ENCODE data around the gene TRIM75. TPM values are rescaled to one million over a fixed set of nuclear protein-coding genes. Genes with fewer than 3 reads are reported as not detected.

TRIM75 gene
- total and polyA plus RNA-seq, 2 experiments from 2014 or later: not detected

DNA sequence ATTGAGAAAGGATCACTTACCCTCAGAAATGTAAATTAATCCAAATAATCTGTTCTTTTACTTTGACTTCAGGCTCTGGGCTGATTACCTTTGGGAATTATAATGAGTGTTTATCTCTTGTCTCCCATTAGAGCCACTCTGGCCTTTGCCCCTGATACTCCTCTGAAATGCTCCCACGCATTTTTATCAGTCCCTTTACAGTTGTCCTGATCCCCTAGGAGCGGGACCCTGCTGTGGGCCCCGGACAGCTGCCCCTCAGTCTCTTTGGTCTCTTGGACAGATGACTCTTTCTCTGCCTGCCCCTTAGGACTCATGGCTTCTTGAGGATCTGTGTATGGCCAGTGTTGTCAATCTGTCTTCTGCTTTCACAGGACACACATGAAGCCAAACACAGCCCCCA, 1.0 kb upstream of the TRIM75 start:
- H3K4me3 ChIP-seq: no peak overlapping the region
- no peaks in the 10 kb centered on the region for H3K9me3 Mint-ChIP-seq
- H3K79me2 ChIP-seq (replicated peaks; ENCODE audit: insufficient read depth): no peaks in the 10 kb centered on the region
- no peak overlapping the region for H3K4me3 Mint-ChIP-seq
- no peaks in the 10 kb centered on the region for H3K9me2 ChIP-seq (ENCODE audit: insufficient read depth)
- H3K4me1 ChIP-seq (ENCODE audit: insufficient read depth): no peaks in the 10 kb centered on the region
- no peak for ATAC-seq
- H3K4me1 Mint-ChIP-seq: peaks cover 4% of the 10 kb centered on the region; the same call in 2 of the 3 replicates
- peaks cover 6% of the 10 kb centered on the region for H3K27me3 Mint-ChIP-seq (ENCODE audit: insufficient read depth, low read depth, poor library complexity)
- no peak for DNase-seq (ENCODE audit: low spot score)
- H4K20me1 ChIP-seq (replicated peaks; ENCODE audit: insufficient read depth): no peaks in the 10 kb centered on the region
- no peak overlapping the region for H3K27ac Mint-ChIP-seq
- H2AFZ ChIP-seq: peak overlapping the region; percentile 56; the same call in 1 of the 2 replicates
- H3F3A ChIP-seq (replicated peaks; ENCODE audit: low read depth): no peaks in the 10 kb centered on the region
- H3K27ac ChIP-seq (ENCODE audit: low read depth): no peak overlapping the region
- H3K27me3 ChIP-seq (ENCODE audit: insufficient read depth): no peaks in the 10 kb centered on the region
- H3K36me3 Mint-ChIP-seq (ENCODE audit: low read depth): no peaks in the 10 kb centered on the region
- no peak for TF ChIP-seq ZNF114 (CRISPR knock-in tag; IDR thresholded peaks at IDR 0.05)
- TF ChIP-seq, protein P1, sequence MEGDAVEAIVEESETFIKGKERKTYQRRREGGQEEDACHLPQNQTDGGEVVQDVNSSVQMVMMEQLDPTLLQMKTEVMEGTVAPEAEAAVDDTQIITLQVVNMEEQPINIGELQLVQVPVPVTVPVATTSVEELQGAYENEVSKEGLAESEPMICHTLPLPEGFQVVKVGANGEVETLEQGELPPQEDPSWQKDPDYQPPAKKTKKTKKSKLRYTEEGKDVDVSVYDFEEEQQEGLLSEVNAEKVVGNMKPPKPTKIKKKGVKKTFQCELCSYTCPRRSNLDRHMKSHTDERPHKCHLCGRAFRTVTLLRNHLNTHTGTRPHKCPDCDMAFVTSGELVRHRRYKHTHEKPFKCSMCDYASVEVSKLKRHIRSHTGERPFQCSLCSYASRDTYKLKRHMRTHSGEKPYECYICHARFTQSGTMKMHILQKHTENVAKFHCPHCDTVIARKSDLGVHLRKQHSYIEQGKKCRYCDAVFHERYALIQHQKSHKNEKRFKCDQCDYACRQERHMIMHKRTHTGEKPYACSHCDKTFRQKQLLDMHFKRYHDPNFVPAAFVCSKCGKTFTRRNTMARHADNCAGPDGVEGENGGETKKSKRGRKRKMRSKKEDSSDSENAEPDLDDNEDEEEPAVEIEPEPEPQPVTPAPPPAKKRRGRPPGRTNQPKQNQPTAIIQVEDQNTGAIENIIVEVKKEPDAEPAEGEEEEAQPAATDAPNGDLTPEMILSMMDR (conservative IDR thresholded peaks at IDR 0.05; ENCODE audit: low read depth in 2 of 2): no peak
- TF ChIP-seq NANOG (IDR thresholded peaks at IDR 0.05; ENCODE audit: borderline replicate concordance): no peak
- TF ChIP-seq EZH2phosphoT487 (IDR thresholded peaks at IDR 0.05; ENCODE audit: unreplicated experiment): no peak
- TF ChIP-seq, protein P2, sequence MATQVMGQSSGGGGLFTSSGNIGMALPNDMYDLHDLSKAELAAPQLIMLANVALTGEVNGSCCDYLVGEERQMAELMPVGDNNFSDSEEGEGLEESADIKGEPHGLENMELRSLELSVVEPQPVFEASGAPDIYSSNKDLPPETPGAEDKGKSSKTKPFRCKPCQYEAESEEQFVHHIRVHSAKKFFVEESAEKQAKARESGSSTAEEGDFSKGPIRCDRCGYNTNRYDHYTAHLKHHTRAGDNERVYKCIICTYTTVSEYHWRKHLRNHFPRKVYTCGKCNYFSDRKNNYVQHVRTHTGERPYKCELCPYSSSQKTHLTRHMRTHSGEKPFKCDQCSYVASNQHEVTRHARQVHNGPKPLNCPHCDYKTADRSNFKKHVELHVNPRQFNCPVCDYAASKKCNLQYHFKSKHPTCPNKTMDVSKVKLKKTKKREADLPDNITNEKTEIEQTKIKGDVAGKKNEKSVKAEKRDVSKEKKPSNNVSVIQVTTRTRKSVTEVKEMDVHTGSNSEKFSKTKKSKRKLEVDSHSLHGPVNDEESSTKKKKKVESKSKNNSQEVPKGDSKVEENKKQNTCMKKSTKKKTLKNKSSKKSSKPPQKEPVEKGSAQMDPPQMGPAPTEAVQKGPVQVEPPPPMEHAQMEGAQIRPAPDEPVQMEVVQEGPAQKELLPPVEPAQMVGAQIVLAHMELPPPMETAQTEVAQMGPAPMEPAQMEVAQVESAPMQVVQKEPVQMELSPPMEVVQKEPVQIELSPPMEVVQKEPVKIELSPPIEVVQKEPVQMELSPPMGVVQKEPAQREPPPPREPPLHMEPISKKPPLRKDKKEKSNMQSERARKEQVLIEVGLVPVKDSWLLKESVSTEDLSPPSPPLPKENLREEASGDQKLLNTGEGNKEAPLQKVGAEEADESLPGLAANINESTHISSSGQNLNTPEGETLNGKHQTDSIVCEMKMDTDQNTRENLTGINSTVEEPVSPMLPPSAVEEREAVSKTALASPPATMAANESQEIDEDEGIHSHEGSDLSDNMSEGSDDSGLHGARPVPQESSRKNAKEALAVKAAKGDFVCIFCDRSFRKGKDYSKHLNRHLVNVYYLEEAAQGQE (IDR thresholded peaks at IDR 0.05; ENCODE audit: unreplicated experiment): no peak
- no peak for TF ChIP-seq EZH2 (IDR thresholded peaks at IDR 0.05; ENCODE audit: low read depth, unreplicated experiment)
- TF ChIP-seq, protein P3, sequence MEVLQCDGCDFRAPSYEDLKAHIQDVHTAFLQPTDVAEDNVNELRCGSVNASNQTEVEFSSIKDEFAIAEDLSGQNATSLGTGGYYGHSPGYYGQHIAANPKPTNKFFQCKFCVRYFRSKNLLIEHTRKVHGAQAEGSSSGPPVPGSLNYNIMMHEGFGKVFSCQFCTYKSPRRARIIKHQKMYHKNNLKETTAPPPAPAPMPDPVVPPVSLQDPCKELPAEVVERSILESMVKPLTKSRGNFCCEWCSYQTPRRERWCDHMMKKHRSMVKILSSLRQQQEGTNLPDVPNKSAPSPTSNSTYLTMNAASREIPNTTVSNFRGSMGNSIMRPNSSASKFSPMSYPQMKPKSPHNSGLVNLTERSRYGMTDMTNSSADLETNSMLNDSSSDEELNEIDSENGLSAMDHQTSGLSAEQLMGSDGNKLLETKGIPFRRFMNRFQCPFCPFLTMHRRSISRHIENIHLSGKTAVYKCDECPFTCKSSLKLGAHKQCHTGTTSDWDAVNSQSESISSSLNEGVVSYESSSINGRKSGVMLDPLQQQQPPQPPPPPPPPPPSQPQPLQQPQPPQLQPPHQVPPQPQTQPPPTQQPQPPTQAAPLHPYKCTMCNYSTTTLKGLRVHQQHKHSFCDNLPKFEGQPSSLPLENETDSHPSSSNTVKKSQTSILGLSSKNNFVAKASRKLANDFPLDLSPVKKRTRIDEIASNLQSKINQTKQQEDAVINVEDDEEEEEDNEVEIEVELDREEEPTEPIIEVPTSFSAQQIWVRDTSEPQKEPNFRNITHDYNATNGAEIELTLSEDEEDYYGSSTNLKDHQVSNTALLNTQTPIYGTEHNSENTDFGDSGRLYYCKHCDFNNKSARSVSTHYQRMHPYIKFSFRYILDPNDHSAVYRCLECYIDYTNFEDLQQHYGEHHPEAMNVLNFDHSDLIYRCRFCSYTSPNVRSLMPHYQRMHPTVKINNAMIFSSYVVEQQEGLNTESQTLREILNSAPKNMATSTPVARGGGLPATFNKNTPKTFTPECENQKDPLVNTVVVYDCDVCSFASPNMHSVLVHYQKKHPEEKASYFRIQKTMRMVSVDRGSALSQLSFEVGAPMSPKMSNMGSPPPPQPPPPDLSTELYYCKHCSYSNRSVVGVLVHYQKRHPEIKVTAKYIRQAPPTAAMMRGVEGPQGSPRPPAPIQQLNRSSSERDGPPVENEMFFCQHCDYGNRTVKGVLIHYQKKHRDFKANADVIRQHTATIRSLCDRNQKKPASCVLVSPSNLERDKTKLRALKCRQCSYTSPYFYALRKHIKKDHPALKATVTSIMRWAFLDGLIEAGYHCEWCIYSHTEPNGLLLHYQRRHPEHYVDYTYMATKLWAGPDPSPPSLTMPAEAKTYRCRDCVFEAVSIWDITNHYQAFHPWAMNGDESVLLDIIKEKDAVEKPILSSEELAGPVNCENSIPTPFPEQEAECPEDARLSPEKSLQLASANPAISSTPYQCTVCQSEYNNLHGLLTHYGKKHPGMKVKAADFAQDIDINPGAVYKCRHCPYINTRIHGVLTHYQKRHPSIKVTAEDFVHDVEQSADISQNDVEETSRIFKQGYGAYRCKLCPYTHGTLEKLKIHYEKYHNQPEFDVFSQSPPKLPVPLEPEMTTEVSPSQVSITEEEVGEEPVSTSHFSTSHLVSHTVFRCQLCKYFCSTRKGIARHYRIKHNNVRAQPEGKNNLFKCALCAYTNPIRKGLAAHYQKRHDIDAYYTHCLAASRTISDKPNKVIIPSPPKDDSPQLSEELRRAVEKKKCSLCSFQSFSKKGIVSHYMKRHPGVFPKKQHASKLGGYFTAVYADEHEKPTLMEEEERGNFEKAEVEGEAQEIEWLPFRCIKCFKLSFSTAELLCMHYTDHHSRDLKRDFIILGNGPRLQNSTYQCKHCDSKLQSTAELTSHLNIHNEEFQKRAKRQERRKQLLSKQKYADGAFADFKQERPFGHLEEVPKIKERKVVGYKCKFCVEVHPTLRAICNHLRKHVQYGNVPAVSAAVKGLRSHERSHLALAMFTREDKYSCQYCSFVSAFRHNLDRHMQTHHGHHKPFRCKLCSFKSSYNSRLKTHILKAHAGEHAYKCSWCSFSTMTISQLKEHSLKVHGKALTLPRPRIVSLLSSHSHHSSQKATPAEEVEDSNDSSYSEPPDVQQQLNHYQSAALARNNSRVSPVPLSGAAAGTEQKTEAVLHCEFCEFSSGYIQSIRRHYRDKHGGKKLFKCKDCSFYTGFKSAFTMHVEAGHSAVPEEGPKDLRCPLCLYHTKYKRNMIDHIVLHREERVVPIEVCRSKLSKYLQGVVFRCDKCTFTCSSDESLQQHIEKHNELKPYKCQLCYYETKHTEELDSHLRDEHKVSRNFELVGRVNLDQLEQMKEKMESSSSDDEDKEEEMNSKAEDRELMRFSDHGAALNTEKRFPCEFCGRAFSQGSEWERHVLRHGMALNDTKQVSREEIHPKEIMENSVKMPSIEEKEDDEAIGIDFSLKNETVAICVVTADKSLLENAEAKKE (CRISPR knock-in tag; IDR thresholded peaks at IDR 0.05): no peak
- TF ChIP-seq, protein P4, sequence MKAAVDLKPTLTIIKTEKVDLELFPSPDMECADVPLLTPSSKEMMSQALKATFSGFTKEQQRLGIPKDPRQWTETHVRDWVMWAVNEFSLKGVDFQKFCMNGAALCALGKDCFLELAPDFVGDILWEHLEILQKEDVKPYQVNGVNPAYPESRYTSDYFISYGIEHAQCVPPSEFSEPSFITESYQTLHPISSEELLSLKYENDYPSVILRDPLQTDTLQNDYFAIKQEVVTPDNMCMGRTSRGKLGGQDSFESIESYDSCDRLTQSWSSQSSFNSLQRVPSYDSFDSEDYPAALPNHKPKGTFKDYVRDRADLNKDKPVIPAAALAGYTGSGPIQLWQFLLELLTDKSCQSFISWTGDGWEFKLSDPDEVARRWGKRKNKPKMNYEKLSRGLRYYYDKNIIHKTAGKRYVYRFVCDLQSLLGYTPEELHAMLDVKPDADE (IDR thresholded peaks at IDR 0.05): no peak
- TF ChIP-seq STAT1 (IDR thresholded peaks at IDR 0.05; ENCODE audit: unreplicated experiment): no peak
- TF ChIP-seq JUNB (IDR thresholded peaks at IDR 0.05; ENCODE audit: unreplicated experiment): no peak
- TF ChIP-seq CREB1 (CRISPR knock-in tag; IDR thresholded peaks at IDR 0.05; ENCODE audit: low read depth): no peak
- TF ChIP-seq ZNF331 (CRISPR knock-in tag; IDR thresholded peaks at IDR 0.05; ENCODE audit: low read depth): no peak
- no peak for TF ChIP-seq POLR2AphosphoS5 (IDR thresholded peaks at IDR 0.05; ENCODE audit: low read depth)
- H3K36me3 ChIP-seq (ENCODE audit: insufficient read depth): no peaks in the 10 kb centered on the region
- H3K4me2 ChIP-seq: no peak overlapping the region

All from GM23338 (cell line).